Keratinocyte (primary cell): ENCODE data around the gene EPOP. TPM values are rescaled to one million over a fixed set of nuclear protein-coding genes. Genes with fewer than 3 reads are reported as not detected.

ENCODE experiments used
- DNase-seq: peaks from one replicate; pipeline ENCODE4 v3.0.0-alpha.2; 2011; ENCODE audit warnings: low read depth, missing footprints, low spot score
- FAIRE-seq: peaks from 2 replicates; lab custom pipeline; 2011; peaks lifted over from hg19 to GRCh38; lab: Jason Lieb, UNC
- H2AFZ ChIP-seq: 2 replicates; pipeline ENCODE4 v1.6.0; 2012; ENCODE audit warnings: low read length, control low read depth, inconsistent platforms; ENCODE audit not compliant: control insufficient read depth
- H3K27ac ChIP-seq: 2 replicates; pipeline ENCODE4 v1.5.1; 2011; ENCODE audit warnings: low read length; ENCODE audit not compliant: control insufficient read depth, insufficient read depth
- H3K27me3 ChIP-seq: 3 replicates; pipeline ENCODE4 v1.6.0; 2011; ENCODE audit warnings: low read length; ENCODE audit not compliant: control insufficient read depth, insufficient read depth; ENCODE audit errors: extremely low read depth
- H3K36me3 ChIP-seq, 2 experiments: 2 replicates in 1 of 2; 3 replicates in 1 of 2; pipeline ENCODE4 v1.5.1; 2011; ENCODE audit warnings: low read length in 2 of 2, mild to moderate bottlenecking in 1 of 2; ENCODE audit not compliant: control insufficient read depth in 2 of 2, insufficient read depth in 2 of 2; ENCODE audit errors: extremely low read depth in 1 of 2
- H3K4me1 ChIP-seq: 3 replicates; pipeline ENCODE4 v1.5.1; 2011; ENCODE audit warnings: low read length; ENCODE audit not compliant: control insufficient read depth, insufficient read depth; ENCODE audit errors: extremely low read depth
- H3K4me2 ChIP-seq: 3 replicates; pipeline ENCODE4 v1.6.0; 2011; ENCODE audit warnings: low read depth, low read length; ENCODE audit not compliant: control insufficient read depth, insufficient read depth; ENCODE audit errors: extremely low read depth
- H3K4me3 ChIP-seq, 3 experiments: fragments of 200-600 bp in 1 of 3; sonication (generic) in 1 of 3; 2 replicates in 2 of 3; 3 replicates in 1 of 3; pipeline ENCODE4 v1.5.1; 2011 to 2016; ENCODE audit warnings: low read length in 3 of 3, mild to moderate bottlenecking in 3 of 3, control low read depth in 2 of 3, inconsistent platforms in 1 of 3, low read depth in 1 of 3, mixed read lengths in 1 of 3, mixed run types in 1 of 3, moderate library complexity in 1 of 3; ENCODE audit not compliant: control insufficient read depth in 2 of 3, insufficient read depth in 2 of 3; ENCODE audit errors: extremely low read depth in 1 of 3
- H3K79me2 ChIP-seq: 2 replicates; pipeline ENCODE4 v1.6.0; 2012; ENCODE audit warnings: low read length; ENCODE audit not compliant: control insufficient read depth, insufficient read depth
- H3K9ac ChIP-seq: 3 replicates; pipeline ENCODE4 v1.6.0; 2011; ENCODE audit warnings: low read length; ENCODE audit not compliant: control insufficient read depth, insufficient read depth; ENCODE audit errors: extremely low read depth
- H3K9me1 ChIP-seq: 3 replicates; pipeline ENCODE4 v1.6.0; 2011; ENCODE audit warnings: low read length; ENCODE audit not compliant: control insufficient read depth, insufficient read depth; ENCODE audit errors: extremely low read depth
- H3K9me3 ChIP-seq: 2 replicates; pipeline ENCODE4 v1.5.1; 2012; ENCODE audit warnings: low read depth, low read length; ENCODE audit not compliant: control insufficient read depth
- H4K20me1 ChIP-seq: 3 replicates; pipeline ENCODE4 v1.6.0; 2011; ENCODE audit warnings: low read length; ENCODE audit not compliant: control insufficient read depth, insufficient read depth; ENCODE audit errors: extremely low read depth
- CTCF ChIP-seq, 3 experiments: IDR thresholded peaks in 1 of 3; conservative IDR thresholded peaks in 1 of 3; optimal IDR thresholded peaks in 1 of 3; 2 replicates in 2 of 3; 3 replicates in 1 of 3; pipeline versions ENCODE3 to v1.5.1; 2011; ENCODE audit warnings: low read length in 3 of 3, mild to moderate bottlenecking in 3 of 3, moderate library complexity in 2 of 3, control low read depth in 1 of 3, inconsistent platforms in 1 of 3; ENCODE audit not compliant: insufficient read depth in 2 of 3; ENCODE audit errors: extremely low read depth in 1 of 3
- EZH2 ChIP-seq: IDR thresholded peaks from one replicate; pipeline ENCODE4 v1.6.1; 2012; ENCODE audit warnings: inconsistent platforms, mild to moderate bottlenecking, low read length, moderate library complexity
- dilution Hi-C: fragments of 300-500 bp; cut with MboI; formaldehyde crosslinking; loops from one replicate; pipeline ENCODE4 v1.7.0; 2020; ENCODE audit warnings: low sequenced_read_pairs; ENCODE audit not compliant: extremely low pct_ligation_motif_present
- polyA plus RNA-seq, 5 experiments: library from polyadenylated mRNA; depleted of rRNA in 3 of 5; stranded (reverse) in 3 of 5; stranded (forward) in 1 of 5; unstranded in 1 of 5; fragments of >200 nt; gene quantifications; 1 replicate in 1 of 5; 2 replicates in 3 of 5; 3 replicates in 1 of 5; pipeline versions ENCODE4 v1.2.1 to v1.2.3, GENCODE V29; 2011 to 2012; ENCODE audit warnings: missing spikeins in 2 of 5, low read depth in 1 of 5, low replicate concordance in 1 of 5

The EPOP gene
- polyA plus RNA-seq, 1 donor (not counting 4 experiments of a cell fraction or from before 2014, with no cell fraction given) = 3.2 TPM

DNA sequence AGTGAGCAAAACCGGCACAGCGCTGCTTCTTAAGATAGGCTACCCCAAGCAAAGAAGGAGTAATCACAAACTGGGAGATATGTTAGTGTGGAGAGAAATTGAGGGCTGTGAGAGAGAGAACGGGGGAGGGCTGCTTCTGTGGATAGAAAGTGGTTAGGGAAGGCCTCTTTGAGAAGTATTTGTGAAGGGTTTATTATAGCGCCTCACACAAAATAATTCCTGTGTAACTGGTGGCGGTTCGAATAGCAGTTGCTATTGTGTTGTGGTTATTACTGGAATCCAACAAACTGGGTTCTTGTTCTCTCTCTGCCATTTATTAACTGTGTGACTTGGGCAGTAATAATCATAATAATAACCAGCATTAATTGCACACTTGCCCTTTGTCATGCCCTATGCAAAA lies 46.2 kb upstream of the EPOP start:
- FAIRE-seq (no peak), DNase-seq (no peak)
- Histone ChIP-seq H3K27ac (no peak overlapping the region), H4K20me1 (no peaks in the 10 kb centered on the region), H3K9ac (no peak overlapping the region), H3K9me1 (no peaks in the 10 kb centered on the region), H2AFZ (no peak overlapping the region), H3K4me2 (no peak overlapping the region), H3K27me3 (no peaks in the 10 kb centered on the region), H3K79me2 (no peaks in the 10 kb centered on the region), H3K4me3 (no peak overlapping the region), H3K9me3 (no peaks in the 10 kb centered on the region), H3K4me1 (peaks cover 4% of the 10 kb centered on the region), H3K36me3 (peaks cover 4 to 21% of the 10 kb centered on the region in 2 experiments)
- dilution Hi-C loops = no loop called here
- TF ChIP-seq EZH2 (no peak), CTCF (optimal IDR thresholded peaks at IDR 0.05 in 1 of 3, IDR thresholded peaks at IDR 0.05 in 1 of 3, conservative IDR thresholded peaks at IDR 0.05 in 1 of 3; ENCODE audit: extremely low read depth in 1 of 3, insufficient read depth in 2 of 3, low read length in 3 of 3) (no peak)

- dilution Hi-C loops = no loop called here
- no peak for FAIRE-seq
- Histone ChIP-seq H3K27me3 (no peaks in the 10 kb centered on the region), H4K20me1 (no peaks in the 10 kb centered on the region), H2AFZ (no peak overlapping the region), H3K4me3 (no peak overlapping the region), H3K9me3 (no peaks in the 10 kb centered on the region), H3K27ac (no peak overlapping the region), H3K79me2 (no peaks in the 10 kb centered on the region), H3K9ac (no peak overlapping the region), H3K4me1 (peaks cover 4% of the 10 kb centered on the region), H3K4me2 (no peak overlapping the region), H3K9me1 (no peaks in the 10 kb centered on the region), H3K36me3 (peaks cover 4 to 21% of the 10 kb centered on the region in 2 experiments)
- DNase-seq = no peak
- TF ChIP-seq CTCF (optimal IDR thresholded peaks at IDR 0.05 in 1 of 3, IDR thresholded peaks at IDR 0.05 in 1 of 3, conservative IDR thresholded peaks at IDR 0.05 in 1 of 3; ENCODE audit: extremely low read depth in 1 of 3, insufficient read depth in 2 of 3, low read length in 3 of 3) = no peak
- no peak for TF ChIP-seq EZH2
Observed at GRCh38 chr17:38719943-38720641, 45.3 kb upstream of the EPOP start.
